DND-41 (cell line): ENCODE measurements around the gene FCRL2.

Source experiments
- ATAC-seq: fragments of 200-7000 bp; cut with Tn5 transposase; 3 replicates; pipeline ENCODE4 v1.9.1; 2021; ENCODE audit warnings: low read depth; ENCODE audit not compliant: insufficient read depth
- DNase-seq: peaks from one replicate; pipeline ENCODE4 v3.0.0-alpha.2; 2020
- H2AFZ ChIP-seq: 2 replicates; pipeline ENCODE4 v1.6.0; 2012; ENCODE audit warnings: low read depth, low read length
- H3K27ac ChIP-seq: 2 replicates; pipeline ENCODE4 v1.5.1; 2012; ENCODE audit warnings: low read length, inconsistent platforms
- H3K27me3 ChIP-seq: fragments of 200-600 bp; sonication (generic); 2 replicates; pipeline ENCODE4 v1.6.0; 2012; ENCODE audit warnings: low read length, mild to moderate bottlenecking, inconsistent platforms; ENCODE audit not compliant: insufficient read depth, poor library complexity
- H3K36me3 ChIP-seq: 2 replicates; pipeline ENCODE4 v1.5.1; 2012; ENCODE audit warnings: low read length, inconsistent platforms; ENCODE audit not compliant: insufficient read depth
- H3K4me1 ChIP-seq: 2 replicates; pipeline ENCODE4 v1.5.1; 2012; ENCODE audit warnings: mild to moderate bottlenecking, low read length; ENCODE audit not compliant: insufficient read depth
- H3K4me2 ChIP-seq: 2 replicates; pipeline ENCODE4 v1.6.0; 2012; ENCODE audit warnings: mild to moderate bottlenecking, moderate library complexity, low read length, inconsistent platforms; ENCODE audit not compliant: insufficient read depth
- H3K4me3 ChIP-seq, 2 experiments: fragments of 200-600 bp in 1 of 2; shearing (Covaris generic) in 1 of 2; 2 replicates each; pipeline ENCODE4 v1.5.1; 2012 to 2016; ENCODE audit warnings: inconsistent platforms in 2 of 2, low read length in 2 of 2, mild to moderate bottlenecking in 2 of 2, low read depth in 1 of 2, moderate library complexity in 1 of 2
- H3K79me2 ChIP-seq: 2 replicates; pipeline ENCODE4 v1.6.0; 2012; ENCODE audit warnings: low read length, inconsistent platforms; ENCODE audit not compliant: insufficient read depth
- H3K9ac ChIP-seq: 2 replicates; pipeline ENCODE4 v1.6.0; 2012; ENCODE audit warnings: low read depth, mild to moderate bottlenecking, inconsistent platforms, low read length, moderate library complexity
- H3K9me3 ChIP-seq: 2 replicates; pipeline ENCODE4 v1.5.1; 2012; ENCODE audit warnings: low read length, moderate library complexity, mild to moderate bottlenecking, inconsistent platforms; ENCODE audit not compliant: insufficient read depth, severe bottlenecking
- H4K20me1 ChIP-seq: 2 replicates; pipeline ENCODE4 v1.6.0; 2012; ENCODE audit warnings: low read length; ENCODE audit not compliant: insufficient read depth
- CTCF ChIP-seq: IDR thresholded peaks from 2 replicates; pipeline ENCODE4 v1.5.1; 2012; ENCODE audit warnings: borderline replicate concordance, low read length, moderate library complexity, mild to moderate bottlenecking; ENCODE audit not compliant: poor library complexity, severe bottlenecking; ENCODE audit errors: extremely low read depth
- EZH2 ChIP-seq: IDR thresholded peaks from 3 replicates; pipeline ENCODE4 v1.6.1; 2012; ENCODE audit warnings: borderline replicate concordance, low read depth, mild to moderate bottlenecking, moderate library complexity, low read length, inconsistent platforms; ENCODE audit not compliant: severe bottlenecking

The FCRL2 gene

GRCh38 chr1:157753611-157754010 lies 23.3 kb downstream of the FCRL2 start:
- Histone ChIP-seq H3K36me3 (no peaks in the 10 kb centered on the region), H3K79me2 (no peaks in the 10 kb centered on the region), H3K27ac (no peak overlapping the region), H3K9me3 (no peaks in the 10 kb centered on the region), H3K9ac (no peak overlapping the region), H2AFZ (no peak overlapping the region), H3K27me3 (no peaks in the 10 kb centered on the region), H4K20me1 (no peaks in the 10 kb centered on the region), H3K4me1 (no peaks in the 10 kb centered on the region), H3K4me3 (no peak overlapping the region), H3K4me2 (no peak overlapping the region)
- ATAC-seq = no peak
- TF ChIP-seq EZH2 (no peak), CTCF (no peak)
- DNase-seq = no peak

GRCh38 chr1:157751283-157751682 lies 25.6 kb downstream of the FCRL2 start:
- ATAC-seq (no peak), DNase-seq (no peak)
- Histone ChIP-seq H3K27me3 (no peaks in the 10 kb centered on the region), H3K4me2 (no peak overlapping the region), H3K9ac (no peak overlapping the region), H4K20me1 (no peaks in the 10 kb centered on the region), H2AFZ (no peak overlapping the region), H3K79me2 (no peaks in the 10 kb centered on the region), H3K4me3 (no peak overlapping the region), H3K27ac (no peak overlapping the region), H3K4me1 (no peaks in the 10 kb centered on the region), H3K36me3 (no peaks in the 10 kb centered on the region), H3K9me3 (no peaks in the 10 kb centered on the region)
- TF ChIP-seq CTCF = no peak
- TF ChIP-seq EZH2 = no peak

- ATAC-seq = peak; percentile 49; the same call in 1 of the 3 replicates
- H3K9me3 ChIP-seq = no peaks in the 10 kb centered on the region
- no peak for DNase-seq
- no peak overlapping the region for H3K27ac ChIP-seq
- H3K9ac ChIP-seq = no peak overlapping the region
- no peaks in the 10 kb centered on the region for H3K4me1 ChIP-seq
- H2AFZ ChIP-seq = no peak overlapping the region
- no peaks in the 10 kb centered on the region for H4K20me1 ChIP-seq
- H3K4me3 ChIP-seq = no peak overlapping the region
- no peak overlapping the region for H3K4me2 ChIP-seq
- no peak for TF ChIP-seq EZH2
- TF ChIP-seq CTCF = no peak
- peaks cover 3% of the 10 kb centered on the region for H3K27me3 ChIP-seq
- no peaks in the 10 kb centered on the region for H3K79me2 ChIP-seq
- no peaks in the 10 kb centered on the region for H3K36me3 ChIP-seq
These were observed 28.6 kb downstream of the FCRL2 start for GRCh38 chr1:157748262-157748817.
